ACHN (cell line): Measurements from ENCODE around the gene PRKN.

ENCODE experiments used
- DNase-seq: peaks from one replicate; pipeline ENCODE4 v3.0.0-alpha.2; 2015
- in situ Hi-C: cut with HindIII; loops from 2 replicates; pipeline ENCODE4 v1.10.0; 2017; ENCODE audit warnings: low sequenced_read_pairs, low pct_ligation_motif_present, low pct_unique_long_range_greater_than_20kb

The PRKN gene

DNA sequence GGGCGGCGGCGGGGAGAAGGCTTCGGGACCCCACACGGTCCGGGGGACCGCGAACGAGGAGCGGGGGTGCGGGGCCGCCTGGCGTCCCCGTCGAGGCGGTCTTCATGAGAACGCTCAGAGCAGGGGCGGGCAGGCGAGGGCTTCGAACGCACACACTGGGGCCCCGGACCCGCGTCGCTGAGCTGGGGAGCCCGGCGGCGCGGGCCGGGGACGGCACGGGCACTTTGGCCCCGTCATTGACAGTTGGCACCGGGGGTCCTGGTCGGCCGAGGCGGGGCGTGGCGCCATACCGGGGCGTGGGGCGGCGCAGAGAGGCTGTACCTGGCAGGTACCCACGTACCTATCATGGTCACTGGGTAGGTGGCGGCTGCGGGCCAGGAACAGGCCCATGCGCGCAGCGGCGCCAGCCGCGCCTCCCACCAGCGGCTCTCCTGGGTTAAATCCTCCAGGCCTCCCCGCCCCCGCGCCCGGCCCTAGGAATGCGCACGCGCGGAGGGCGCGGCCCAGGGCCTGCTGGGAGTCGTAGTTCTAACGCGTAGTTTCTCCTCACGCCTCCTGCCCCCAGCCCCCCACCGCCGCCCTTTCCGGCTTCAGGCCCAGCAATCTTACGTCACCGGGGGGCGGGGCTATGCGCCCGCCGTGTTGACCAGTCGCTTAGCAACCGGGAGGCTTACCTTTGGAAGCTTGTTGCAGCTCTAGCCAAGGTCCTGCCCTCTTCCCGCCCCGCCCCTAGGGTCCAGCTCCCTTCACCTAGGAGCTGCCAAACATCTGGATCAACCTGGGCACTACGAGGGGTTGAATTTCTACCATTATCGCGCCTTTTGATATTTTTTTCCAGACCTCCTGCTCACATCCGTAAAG lies at the start of gene PRKN, which contains the start of gene PACRG:
Gene PRKN (minus strand): TSS at position 445 of the 861 bp plus-strand sequence.
Gene PACRG (plus strand): TSS at position 653 of the 861 bp plus-strand sequence.
- in situ Hi-C loops = no loop called here
- DNase-seq = peak; percentile 96

DNA sequence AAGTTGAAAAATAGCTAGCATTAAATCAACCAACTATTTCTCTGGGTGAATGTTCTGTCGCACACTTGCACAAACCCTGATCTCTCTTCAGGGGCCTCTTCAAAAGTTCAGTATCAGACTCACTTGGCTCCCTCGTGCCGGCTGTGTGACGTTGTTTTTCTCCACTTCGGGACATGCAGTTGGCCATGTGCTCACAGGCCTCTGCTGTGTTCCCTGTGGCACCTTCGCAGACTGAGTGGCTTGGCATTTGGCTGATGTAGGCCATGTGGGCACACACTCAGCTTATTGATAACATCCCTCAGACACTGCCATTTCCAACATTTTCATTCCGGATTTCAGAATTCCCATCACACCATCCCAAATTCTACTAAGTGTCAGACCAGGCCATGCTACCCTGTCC lies 49.5 kb upstream of the PRKN start:
- DNase-seq = no peak
- in situ Hi-C loops = no loop called here

DNA sequence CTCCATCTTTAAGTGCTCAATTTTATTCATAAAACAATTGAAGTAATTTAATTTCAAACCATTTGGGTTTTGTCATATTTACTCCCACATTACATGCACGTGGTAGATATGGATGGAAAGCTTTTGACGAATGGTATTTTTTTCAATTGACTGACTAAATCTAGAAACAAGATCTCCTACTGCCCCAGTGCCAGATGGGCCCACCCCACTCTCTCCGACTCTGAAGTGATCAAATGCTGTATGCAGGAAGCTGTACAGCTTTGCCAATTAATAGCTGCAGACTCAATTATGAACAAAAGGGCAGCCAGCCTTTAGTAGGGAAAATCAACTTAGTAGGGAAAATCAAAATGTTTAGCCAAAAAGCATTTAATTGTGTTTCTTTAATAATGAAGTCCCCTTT lies 46.4 kb upstream of the PRKN start:
- in situ Hi-C loops = no loop called here
- no peak for DNase-seq

DNA sequence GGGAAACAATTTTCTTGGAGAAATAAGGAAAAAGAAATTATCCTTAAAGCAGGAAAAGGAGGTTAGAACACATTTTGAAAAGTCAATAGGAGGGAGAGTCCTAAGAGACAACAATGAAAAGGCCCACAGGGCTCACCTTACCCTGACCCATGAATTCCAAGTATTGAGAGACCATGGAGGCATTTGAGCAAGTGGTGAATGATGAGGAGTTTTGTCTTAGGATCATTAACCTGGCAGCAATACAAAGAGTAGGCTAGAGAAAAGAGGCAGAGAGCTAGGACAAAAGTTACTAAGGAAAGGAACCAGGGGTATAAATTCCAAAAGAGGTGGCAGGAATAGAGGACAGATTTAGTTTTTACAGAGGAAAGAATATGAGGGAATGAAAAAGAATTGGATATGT lies 44.9 kb upstream of the PRKN start:
- in situ Hi-C loops = no loop called here
- DNase-seq = no peak

DNA sequence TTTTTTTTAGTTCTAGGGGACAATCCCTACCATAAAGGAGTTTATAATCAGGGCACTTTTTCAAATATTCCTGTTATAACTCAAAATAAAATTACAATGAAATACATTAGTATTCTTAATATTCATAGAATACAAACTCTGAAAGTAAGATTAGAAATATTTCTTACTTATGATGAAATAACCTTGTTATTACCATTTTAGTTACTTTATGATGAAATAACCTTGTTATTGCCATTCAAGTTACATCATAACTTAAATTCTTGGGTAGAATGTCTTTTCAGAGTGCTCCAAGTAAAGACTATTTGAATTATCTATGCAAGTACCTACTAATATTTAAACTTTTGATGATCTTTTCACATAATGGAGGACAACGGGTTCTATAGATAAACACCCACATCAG lies 43.4 kb upstream of the PRKN start:
- no peak for DNase-seq
- in situ Hi-C loops = no loop called here

DNA sequence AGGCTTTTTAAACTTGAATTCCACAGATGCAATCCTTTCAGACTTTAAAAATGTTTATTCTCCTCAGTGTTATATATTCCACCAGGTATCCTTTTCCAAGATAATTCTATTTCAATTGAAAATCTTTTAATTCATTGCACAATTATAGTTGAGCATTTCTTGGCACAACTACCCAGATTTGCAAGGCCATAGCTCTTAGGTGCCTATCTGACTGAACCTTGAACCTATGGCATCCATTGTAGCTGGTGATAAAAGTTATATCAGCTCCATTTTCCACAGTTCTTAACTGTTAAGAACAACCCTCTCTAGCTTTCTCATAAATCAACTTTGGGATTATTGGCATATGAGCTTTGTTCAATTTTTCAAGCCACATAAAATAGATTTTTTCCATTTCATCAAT lies 42.6 kb upstream of the PRKN start:
- no peak for DNase-seq
- in situ Hi-C loops = no loop called here

DNA sequence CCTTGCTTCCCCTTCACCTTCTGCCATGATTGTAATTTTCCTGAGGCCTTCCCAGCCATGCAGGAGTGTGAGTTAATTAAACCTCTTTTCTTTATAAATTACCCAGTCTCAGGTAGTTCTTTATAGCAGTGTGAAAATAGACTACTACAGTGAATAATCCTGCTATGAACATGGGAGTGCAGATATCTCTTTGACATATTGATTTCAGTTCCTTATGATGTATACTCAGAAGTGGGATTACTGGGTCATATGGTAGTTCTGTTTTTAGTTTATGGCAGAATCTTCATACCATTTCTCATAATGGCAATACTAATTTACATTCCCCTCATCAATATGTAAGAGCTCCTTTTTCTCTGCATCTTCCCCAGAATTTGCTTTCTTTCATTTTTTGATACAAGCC lies 26.2 kb upstream of the PRKN start:
- in situ Hi-C loops = no loop called here
- DNase-seq = no peak

DNA sequence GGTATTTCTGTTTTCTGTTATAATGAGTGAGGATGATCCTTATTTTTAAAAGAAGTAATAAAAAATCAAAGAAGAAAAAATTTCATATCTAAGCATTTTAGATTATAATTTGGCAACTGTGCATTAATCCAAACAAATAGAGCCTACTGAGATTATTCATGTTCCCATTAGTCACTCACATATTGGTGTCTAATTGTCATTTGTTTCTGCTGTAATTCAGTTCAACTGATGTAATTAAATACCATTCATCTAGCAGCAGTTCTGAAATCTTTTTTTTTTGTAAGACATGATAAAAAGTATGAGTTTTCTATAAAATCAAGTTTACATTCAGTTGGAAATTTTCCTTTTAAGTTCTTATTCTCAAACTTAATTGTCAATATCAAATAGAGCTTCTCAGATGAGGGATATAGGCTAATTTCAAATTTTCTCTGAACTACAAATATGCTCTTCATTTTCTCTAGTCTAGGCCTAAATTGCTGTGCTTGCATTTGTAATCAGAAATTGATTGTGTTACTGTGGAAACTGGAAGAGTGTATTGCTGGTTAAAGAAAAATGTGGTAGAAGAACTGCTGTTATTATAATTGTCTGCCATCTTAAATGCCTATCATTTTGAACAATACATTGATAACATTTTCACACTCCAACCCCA lies 23.8 kb upstream of the PRKN start:
- in situ Hi-C loops = no loop called here

DNA sequence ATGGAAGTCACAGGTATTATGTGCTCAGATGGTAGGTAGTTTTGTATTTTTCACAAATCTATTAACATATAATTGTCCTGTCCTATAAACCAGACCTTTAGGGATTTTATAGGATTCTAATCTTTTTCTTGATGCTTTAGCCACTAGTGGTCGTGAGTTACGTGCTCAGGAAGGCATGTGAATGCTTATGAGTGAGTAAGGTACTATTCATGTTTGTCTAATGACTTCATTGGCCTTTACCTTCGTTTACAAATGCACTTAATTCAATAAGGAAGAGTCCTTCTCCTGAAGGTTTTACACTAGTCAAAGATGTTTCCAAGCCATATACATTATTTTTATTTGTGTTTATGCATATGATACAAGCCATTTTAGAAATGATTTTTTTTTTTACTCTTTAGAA lies 23.2 kb upstream of the PRKN start:
- in situ Hi-C loops = no loop called here
- DNase-seq = no peak

More for the DNA sequence above, 23.8 kb upstream of the PRKN start:
- no peak for DNase-seq

DNA sequence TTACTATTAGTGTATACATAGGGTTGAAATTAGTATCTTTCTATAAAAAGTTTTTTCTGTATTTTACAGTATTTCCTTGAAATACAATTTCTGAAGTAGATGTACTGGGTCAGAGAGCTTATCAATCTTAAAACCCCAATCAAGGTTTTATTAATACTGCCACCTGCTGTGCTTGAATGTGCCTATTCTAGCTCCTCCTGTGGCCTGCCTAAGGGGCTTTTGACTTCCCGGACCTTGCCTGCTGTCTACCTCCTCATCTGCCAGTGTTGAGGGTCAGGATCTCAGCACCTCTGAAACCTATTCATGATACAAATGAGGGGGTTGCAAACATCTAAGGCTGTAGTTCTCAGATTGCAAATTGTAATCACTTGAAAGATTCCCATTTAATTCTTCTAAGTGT lies 9.4 kb upstream of the PRKN start:
- in situ Hi-C loops = no loop called here
- no peak for DNase-seq

DNA sequence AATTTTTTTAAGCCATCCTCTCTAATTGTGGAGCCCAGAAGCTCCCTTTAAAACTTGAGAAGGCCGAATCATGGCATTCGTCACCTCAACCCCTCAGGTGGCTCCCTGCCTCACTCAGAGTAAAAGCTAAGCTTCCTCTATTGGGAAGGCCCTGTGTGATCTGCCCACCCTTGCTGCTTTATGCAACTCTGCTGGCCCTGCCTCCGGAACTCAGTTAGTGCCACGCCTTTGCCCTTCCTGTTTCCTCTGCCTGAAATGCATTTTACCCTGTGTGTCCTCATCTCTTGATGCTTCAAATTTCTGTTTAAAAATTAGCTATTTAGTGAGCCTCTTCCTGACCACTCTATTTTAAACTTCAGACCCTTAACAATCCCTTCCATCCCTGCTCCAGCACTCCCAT lies 5.9 kb upstream of the PRKN start:
- in situ Hi-C loops = no loop called here
- DNase-seq = no peak

DNA sequence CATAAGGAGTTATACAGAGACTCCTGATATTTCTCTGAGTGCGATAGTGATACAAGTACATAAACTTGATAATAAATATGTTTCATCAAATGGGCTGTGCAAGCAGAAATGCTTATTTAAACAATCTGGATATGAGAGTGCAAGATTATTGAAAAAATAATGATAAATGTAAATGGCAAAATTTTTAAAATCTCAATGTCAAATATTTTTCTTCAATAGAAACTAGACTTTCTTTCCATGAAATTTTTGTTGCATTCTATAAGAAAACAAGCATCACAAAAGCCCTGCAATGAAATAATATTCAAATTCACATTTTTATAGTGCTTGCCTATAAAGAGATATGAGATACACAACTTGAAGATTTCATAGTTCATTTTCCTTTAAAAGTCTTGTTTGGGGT lies 2.9 kb upstream of the PRKN start:
- in situ Hi-C loops = no loop called here
- no peak for DNase-seq

DNA sequence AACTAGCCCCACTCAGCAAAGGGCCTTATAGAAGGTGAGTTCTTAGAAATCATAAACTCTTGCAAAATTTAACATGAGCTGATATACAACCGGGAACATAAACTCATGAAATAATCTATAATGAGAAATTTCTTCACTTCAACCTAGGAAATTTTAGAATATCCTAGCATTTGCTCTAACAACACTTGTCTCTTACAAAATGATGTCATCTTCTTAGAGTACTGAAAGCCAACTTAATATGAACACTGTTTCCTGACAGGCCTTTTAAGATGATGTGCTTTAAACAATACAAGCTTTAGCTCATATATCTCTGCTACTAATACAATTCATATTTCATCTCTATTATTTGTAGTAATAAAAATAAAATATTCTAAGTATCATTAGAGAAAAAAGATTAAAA lies 1.1 kb upstream of the PRKN start:
- DNase-seq = no peak
- in situ Hi-C loops = no loop called here

DNA sequence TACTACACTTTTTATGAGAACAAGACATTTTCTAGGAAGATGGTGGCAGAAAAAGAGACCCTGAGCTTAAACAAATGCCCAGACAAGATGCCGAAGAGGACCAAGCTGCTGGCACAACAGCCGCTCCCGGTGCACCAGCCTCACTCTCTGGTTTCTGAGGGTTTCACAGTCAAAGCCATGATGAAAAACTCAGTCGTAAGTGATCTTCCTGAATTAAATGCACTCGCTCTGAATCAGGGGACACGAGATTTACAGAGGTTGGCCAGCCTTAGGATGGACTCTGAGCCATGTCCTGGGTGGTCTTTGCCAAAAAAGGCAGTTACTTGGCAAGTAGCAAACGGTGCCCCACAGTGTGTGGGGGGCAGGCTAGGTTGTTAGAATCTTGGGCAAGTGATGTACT lies 631 bp upstream of the PRKN start:
- peak; percentile 1 for DNase-seq
- in situ Hi-C loops = no loop called here

DNA sequence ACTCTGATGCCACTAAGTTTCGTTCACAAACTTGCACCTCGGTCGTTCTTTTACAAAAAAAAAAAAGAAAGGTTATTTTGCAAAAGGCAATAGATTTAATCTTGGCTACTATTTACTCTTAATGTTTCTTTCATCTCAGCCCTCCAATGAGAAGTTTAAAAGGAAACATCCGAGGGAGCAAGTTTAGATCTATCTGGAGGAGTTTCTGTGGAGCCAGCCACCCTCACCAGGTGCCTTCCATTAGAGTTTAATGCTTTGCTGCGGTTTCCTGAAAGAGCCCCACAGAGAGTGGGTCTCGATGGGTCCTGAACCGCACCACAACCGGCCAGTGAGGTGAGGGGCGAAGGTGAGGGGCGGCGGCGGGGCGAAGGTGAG lies 632 bp downstream of the PRKN start:
- in situ Hi-C loops = no loop called here
- peak; percentile 3 for DNase-seq

DNA sequence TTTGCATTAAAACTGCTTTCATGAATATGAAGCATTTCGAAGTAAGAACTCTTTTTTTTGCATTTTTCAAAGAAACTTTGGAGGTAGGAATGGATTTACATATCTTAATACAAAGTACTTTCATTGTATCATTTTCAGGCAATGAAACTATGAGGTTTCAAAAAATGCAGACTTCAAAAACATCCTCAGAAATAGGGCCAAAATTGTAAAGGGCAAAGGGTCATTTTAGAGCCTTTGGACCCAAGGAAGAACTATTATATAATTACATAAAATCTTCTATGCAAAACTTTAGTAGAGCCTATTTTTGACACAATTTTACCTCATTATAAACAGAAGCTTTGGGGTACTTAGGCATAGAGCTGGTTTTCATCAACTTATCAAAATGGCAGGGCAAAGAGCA lies 4.9 kb downstream of the PRKN start:
- in situ Hi-C loops = no loop called here
- DNase-seq = no peak

DNA sequence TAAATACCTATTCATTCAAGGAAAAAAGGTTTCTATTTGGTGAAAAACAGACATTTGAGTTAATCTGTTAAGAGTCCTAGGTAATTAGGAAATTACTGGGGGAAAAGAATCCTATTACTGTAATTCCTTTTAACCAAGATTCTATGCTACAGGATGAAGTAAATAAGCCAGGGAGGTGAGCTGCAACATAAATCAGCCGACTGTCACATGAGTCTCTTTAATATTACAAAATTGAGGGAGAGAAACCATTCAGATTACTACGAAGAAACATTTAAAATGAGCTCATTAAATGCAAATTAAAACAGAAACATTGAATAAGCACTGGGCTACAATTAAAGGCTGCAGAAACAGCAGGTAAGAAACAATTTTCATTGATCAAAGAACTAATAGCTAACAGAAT lies 5.3 kb downstream of the PRKN start:
- in situ Hi-C loops = no loop called here

DNA sequence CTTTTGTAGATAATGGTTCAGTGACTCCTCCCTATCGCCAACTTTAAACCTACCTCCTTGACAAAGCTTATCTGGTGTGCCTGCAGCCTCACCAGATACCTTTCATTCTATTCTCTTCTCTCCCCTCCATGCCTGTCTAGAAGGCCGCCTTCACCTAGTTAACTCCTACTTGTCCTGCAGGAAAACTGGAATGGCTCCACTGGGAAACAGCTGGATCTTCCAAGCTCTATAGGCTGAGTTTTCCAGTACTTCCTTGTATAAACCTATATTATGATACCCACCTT lies 6.2 kb downstream of the PRKN start:
- DNase-seq = no peak
- in situ Hi-C loops = no loop called here

More for the DNA sequence above, 5.3 kb downstream of the PRKN start:
- DNase-seq = no peak

DNA sequence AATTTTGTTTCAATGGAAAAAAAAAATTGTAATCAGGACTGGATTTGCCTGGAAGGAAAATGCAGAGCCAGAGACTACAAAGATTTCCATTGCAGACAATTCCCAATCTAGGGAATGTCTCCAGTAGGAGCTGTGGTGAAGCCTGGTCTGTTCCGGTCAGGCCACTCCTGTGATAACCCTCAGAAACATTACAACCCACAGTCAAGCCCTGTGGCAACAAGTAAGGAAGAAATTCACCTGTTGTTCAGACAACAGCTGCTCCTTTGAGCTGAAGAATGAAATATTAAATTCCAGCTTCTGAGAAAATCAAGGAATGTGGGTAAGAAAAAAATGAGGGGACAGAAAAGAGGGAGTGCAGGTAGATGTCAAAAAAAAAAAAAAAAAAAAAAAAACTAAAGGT lies 8.0 kb downstream of the PRKN start:
- no peak for DNase-seq

DNA sequence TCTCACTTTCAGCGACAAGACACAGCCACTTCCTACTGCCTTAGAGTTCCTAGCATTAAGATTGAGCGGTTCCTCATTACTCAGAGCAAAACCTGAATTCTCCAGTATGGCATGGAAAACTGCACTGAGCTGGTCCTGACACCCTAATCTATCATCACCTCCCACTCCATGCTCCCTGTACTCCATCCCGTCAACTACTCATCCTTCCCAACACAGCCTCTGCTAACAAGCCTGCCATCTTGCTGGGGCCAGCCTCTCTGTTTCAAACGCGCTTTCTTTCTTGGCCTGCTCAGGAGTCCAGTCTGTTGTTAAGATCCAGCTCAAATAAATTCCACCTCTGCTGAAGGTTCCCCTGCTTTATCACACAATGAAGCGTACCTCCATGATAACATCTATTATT lies 12.0 kb downstream of the PRKN start:
- in situ Hi-C loops = no loop called here
- DNase-seq = no peak

More for the DNA sequence above, 8.0 kb downstream of the PRKN start:
- in situ Hi-C loops = no loop called here
